ENCODE results near the gene SLC26A6. TPM values are rescaled to one million over a fixed set of nuclear protein-coding genes. Genes with fewer than 3 reads are reported as not detected.

Gene SLC26A6
- total RNA-seq, 1 donor from 2014 or later, result 35.9 TPM

DNA sequence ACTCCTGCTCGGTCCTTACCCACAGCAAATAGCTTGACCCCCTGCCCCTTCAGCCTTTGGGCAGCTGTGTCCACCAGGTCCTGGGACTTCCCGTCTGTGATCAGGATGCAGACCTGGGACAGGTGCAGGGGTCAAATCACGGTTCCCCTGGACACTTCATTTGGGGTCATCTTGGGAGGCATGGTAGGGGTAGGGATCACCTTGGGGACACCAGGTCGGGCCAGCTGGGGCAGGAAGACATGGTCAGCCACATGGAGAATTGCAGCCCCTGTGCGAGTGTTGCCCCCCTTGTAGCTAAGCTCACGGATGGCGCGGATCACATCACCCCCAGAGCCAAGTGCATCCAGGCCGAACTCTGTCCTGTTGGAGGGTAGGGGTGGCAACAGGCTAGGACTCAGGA is 41.9 kb downstream of the SLC26A6 start:
- no peak overlapping the region for H3K27ac Mint-ChIP-seq
- H3K27me3 Mint-ChIP-seq, result peaks cover 11% of the 10 kb centered on the region
- TF ChIP-seq, protein P1, sequence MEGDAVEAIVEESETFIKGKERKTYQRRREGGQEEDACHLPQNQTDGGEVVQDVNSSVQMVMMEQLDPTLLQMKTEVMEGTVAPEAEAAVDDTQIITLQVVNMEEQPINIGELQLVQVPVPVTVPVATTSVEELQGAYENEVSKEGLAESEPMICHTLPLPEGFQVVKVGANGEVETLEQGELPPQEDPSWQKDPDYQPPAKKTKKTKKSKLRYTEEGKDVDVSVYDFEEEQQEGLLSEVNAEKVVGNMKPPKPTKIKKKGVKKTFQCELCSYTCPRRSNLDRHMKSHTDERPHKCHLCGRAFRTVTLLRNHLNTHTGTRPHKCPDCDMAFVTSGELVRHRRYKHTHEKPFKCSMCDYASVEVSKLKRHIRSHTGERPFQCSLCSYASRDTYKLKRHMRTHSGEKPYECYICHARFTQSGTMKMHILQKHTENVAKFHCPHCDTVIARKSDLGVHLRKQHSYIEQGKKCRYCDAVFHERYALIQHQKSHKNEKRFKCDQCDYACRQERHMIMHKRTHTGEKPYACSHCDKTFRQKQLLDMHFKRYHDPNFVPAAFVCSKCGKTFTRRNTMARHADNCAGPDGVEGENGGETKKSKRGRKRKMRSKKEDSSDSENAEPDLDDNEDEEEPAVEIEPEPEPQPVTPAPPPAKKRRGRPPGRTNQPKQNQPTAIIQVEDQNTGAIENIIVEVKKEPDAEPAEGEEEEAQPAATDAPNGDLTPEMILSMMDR (IDR thresholded peaks at IDR 0.05; ENCODE audit: unreplicated experiment), result no peak
- H3K4me1 Mint-ChIP-seq (ENCODE audit: low read depth), result no peaks in the 10 kb centered on the region
- H3K9me3 Mint-ChIP-seq (ENCODE audit: low read depth), result no peaks in the 10 kb centered on the region
- H3K4me3 Mint-ChIP-seq (ENCODE audit: low read depth), result no peak overlapping the region
- DNase-seq (ENCODE audit: low spot score, unreplicated experiment), result no peak
- peaks cover 1% of the 10 kb centered on the region for H3K36me3 Mint-ChIP-seq (ENCODE audit: insufficient read depth)

DNA sequence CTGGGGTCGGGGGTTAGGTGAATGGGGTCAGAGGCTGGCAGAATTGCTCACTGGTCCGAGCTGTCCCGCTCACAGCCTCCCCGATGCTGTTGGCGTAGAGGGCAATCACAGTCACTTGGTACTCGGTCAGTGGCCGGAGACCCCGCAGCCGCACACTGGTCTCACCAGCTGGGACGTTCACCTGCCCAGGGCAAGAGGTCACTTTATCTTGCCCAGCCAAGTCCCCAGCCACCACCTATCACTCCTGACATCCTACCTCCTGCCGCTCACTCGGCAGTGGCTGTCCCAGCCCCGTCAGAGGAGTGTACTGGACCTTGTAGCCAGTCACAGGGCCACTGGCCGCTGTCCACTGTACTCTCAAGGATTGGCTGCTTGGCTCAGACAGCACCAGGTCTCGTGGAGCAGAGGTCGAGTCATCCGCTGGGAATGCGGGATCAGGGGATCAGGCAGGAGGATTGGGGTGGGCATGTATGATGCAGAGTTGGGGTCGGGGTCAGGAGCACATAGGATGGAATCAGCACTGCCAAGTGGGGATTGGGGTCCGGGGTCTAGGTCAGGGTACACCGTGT is 42.7 kb downstream of the SLC26A6 start:
- no peak overlapping the region for H3K27ac Mint-ChIP-seq
- peaks cover 11% of the 10 kb centered on the region for H3K27me3 Mint-ChIP-seq
- H3K4me1 Mint-ChIP-seq (ENCODE audit: low read depth), result no peaks in the 10 kb centered on the region
- H3K4me3 Mint-ChIP-seq (ENCODE audit: low read depth), result no peak overlapping the region
- no peaks in the 10 kb centered on the region for H3K9me3 Mint-ChIP-seq (ENCODE audit: low read depth)
- peaks cover 1% of the 10 kb centered on the region for H3K36me3 Mint-ChIP-seq (ENCODE audit: insufficient read depth)
- TF ChIP-seq, protein P1 (IDR thresholded peaks at IDR 0.05; ENCODE audit: unreplicated experiment), result no peak
- no peak for DNase-seq (ENCODE audit: low spot score, unreplicated experiment)

DNA sequence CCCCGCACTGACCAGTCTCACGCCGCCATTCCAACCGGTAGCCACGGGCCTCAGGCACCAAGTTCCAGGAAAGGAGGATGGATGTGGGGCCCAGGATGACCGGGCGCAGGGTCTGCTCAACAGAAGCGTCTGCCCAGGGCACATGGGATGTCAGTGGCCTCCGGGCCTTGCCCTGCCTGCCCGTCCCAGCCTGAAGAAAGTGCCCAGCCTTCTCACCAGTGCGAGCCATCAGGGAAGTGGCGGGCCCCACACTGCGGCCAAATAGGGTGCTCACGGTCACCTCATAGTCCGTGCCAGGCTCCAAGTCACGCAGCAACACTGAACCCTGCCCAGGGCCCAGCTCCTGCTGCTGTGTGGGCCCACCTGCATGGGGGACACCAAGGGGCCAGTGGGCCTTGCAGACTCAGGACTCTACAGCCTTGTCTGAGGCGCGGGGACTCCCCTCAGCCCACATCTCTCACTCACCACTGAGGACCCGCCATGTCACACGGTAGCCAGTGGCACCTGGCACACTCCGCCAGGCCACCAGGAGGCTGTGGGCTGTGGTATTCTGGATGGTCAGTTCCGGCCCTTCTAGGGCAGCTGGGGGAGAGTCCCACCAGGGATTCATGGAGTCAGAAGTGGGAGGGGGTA is 43.3 kb downstream of the SLC26A6 start:
- H3K4me1 Mint-ChIP-seq (ENCODE audit: low read depth), result no peaks in the 10 kb centered on the region
- H3K9me3 Mint-ChIP-seq (ENCODE audit: low read depth), result no peaks in the 10 kb centered on the region
- no peak overlapping the region for H3K27ac Mint-ChIP-seq
- TF ChIP-seq, protein P1 (IDR thresholded peaks at IDR 0.05; ENCODE audit: unreplicated experiment), result no peak
- DNase-seq (ENCODE audit: low spot score, unreplicated experiment), result no peak
- no peak overlapping the region for H3K4me3 Mint-ChIP-seq (ENCODE audit: low read depth)
- H3K27me3 Mint-ChIP-seq, result peaks cover 11% of the 10 kb centered on the region
- H3K36me3 Mint-ChIP-seq (ENCODE audit: insufficient read depth), result peaks cover 1% of the 10 kb centered on the region

DNA sequence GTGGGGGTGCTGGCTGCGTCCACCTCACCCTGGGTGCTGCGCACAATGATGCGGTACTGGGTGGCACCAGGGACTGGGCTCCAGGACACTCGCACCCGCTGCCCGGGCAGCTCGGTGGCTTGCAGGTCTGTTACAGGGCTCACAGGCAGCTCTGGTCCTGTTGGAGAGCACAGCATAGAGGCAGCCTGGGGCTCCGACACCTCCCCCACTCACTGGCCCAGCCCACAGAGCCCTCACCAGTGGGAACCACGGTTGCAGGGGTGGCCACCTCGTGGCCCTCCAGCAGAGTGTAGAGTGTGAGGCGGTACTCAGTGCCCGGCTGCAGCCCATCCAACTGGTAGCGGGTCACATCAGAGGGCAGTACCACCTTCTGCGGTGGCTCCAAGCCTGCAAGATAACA is 43.8 kb downstream of the SLC26A6 start:
- TF ChIP-seq, protein P1 (IDR thresholded peaks at IDR 0.05; ENCODE audit: unreplicated experiment), result no peak
- Mint-ChIP-seq H3K27me3 (peaks cover 11% of the 10 kb centered on the region), H3K4me3 (ENCODE audit: low read depth) (no peak overlapping the region), H3K9me3 (ENCODE audit: low read depth) (no peaks in the 10 kb centered on the region), H3K36me3 (ENCODE audit: insufficient read depth) (peaks cover 3% of the 10 kb centered on the region), H3K4me1 (ENCODE audit: low read depth) (no peaks in the 10 kb centered on the region), H3K27ac (no peak overlapping the region)
- DNase-seq (ENCODE audit: low spot score, unreplicated experiment), result no peak

DNA sequence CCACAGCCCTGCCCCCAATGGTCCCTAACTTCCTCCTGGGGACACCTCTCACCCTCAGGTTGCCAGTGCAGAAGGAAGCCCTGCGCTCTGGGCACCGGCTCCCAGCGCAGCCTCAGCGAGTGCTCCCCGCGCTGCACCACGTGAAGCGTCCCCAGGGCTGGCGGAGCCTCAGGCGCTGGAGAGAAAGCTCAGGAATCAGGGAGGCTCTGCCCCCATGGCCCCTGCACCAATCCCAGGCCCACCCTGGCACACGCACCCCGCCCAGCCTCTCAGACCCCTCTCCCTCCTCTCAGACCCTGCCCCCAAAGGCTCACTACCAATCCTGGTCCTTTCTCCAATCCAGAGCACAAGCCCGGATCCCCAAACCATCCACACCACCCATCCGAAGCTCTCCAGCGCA is 47.0 kb downstream of the SLC26A6 start:
- H3K4me3 Mint-ChIP-seq (ENCODE audit: low read depth), result no peak overlapping the region

More for the DNA sequence above, 47.0 kb downstream of the SLC26A6 start:
- Mint-ChIP-seq H3K4me1 (ENCODE audit: low read depth) (no peaks in the 10 kb centered on the region), H3K27ac (no peak overlapping the region), H3K9me3 (ENCODE audit: low read depth) (no peaks in the 10 kb centered on the region), H3K36me3 (ENCODE audit: insufficient read depth) (peaks cover 3% of the 10 kb centered on the region), H3K27me3 (no peaks in the 10 kb centered on the region)
- TF ChIP-seq, protein P1 (IDR thresholded peaks at IDR 0.05; ENCODE audit: unreplicated experiment), result no peak
- DNase-seq (ENCODE audit: low spot score, unreplicated experiment), result no peak
